K562 (cell line): ENCODE measurements around the gene HCN3. TPM values are rescaled to one million over a fixed set of nuclear protein-coding genes. Genes with fewer than 3 reads are reported as not detected.

Source experiments
- ATAC-seq: fragments of 200-7000 bp; cut with Tn5 transposase; 3 replicates; pipeline ENCODE4 v1.9.1; 2020; ENCODE audit warnings: moderate library complexity
- BruUV-seq: library from RNA; stranded (reverse); fragments of 400-500 nt; replicated peaks from 2 replicates; lab custom pipeline; 2021; lab: Mats Ljungman, UMichigan
- CTCF ChIA-PET: fragments of 300-600 bp; formaldehyde crosslinking; extraction: SDS; loops from one replicate; lab custom pipeline; 2021; ENCODE audit warnings: low intra/inter-chr PET ratio; lab: Yijun Ruan, JAX
- POLR2A ChIA-PET: fragments of 300-600, 350-650 bp; sonication (Branson Sonifier 250); formaldehyde crosslinking; extraction: SDS; loops from one replicate; lab custom pipeline; 2021; ENCODE audit warnings: antibody characterized with exemption, inconsistent platforms; lab: Yijun Ruan, JAX
- DNase-seq, 4 experiments: peaks; one replicate each; pipeline versions ENCODE4 v3.0.0 to v3.0.0-alpha.2; 2011 to 2018; ENCODE audit warnings: low spot score in 3 of 4, mixed read lengths in 3 of 4; ENCODE audit errors: extremely low read depth in 1 of 4
- FAIRE-seq: peaks from 2 replicates; lab custom pipeline; 2011; peaks lifted over from hg19 to GRCh38; lab: Jason Lieb, UNC
- H2AFZ ChIP-seq: 2 replicates; pipeline ENCODE4 v1.6.0; 2011; ENCODE audit warnings: low read depth, low read length, control low read depth, inconsistent platforms
- H3K27ac ChIP-seq: fragments of 200-600 bp; 3 replicates; pipeline ENCODE4 v1.8.0; 2011; ENCODE audit warnings: low read depth, mild to moderate bottlenecking, control low read depth, inconsistent platforms, low read length, moderate library complexity, mixed read lengths; ENCODE audit errors: extremely low read depth
- H3K27me3 ChIP-seq, 2 experiments: fragments of 300-600 bp in 1 of 2; 2 replicates in 1 of 2; 3 replicates in 1 of 2; pipeline versions ENCODE4 v1.6.0 to v1.8.0; 2011; ENCODE audit warnings: inconsistent platforms in 2 of 2, low read length in 2 of 2, mild to moderate bottlenecking in 1 of 2, mixed read lengths in 1 of 2, moderate library complexity in 1 of 2; ENCODE audit not compliant: control insufficient read depth in 2 of 2, insufficient read depth in 2 of 2
- H3K36me3 ChIP-seq: fragments of 300-600 bp; 3 replicates; pipeline ENCODE4 v1.8.0; 2011; ENCODE audit warnings: mild to moderate bottlenecking, low read length, inconsistent platforms; ENCODE audit not compliant: control insufficient read depth, insufficient read depth
- H3K4me1 ChIP-seq, 2 experiments: fragments of 200-600 bp in 1 of 2; replicated peaks in 1 of 2; 2 replicates in 1 of 2; 3 replicates in 1 of 2; pipeline versions ENCODE4 v1.5.1 to v1.8.0; 2011; ENCODE audit warnings: inconsistent platforms in 2 of 2, low read length in 2 of 2, mild to moderate bottlenecking in 1 of 2, mixed read lengths in 1 of 2, moderate library complexity in 1 of 2; ENCODE audit not compliant: control insufficient read depth in 2 of 2, insufficient read depth in 2 of 2
- H3K4me2 ChIP-seq: 2 replicates; pipeline ENCODE4 v1.6.1; 2011; ENCODE audit warnings: low read length, control low read depth, inconsistent platforms, mixed read lengths; ENCODE audit not compliant: insufficient read depth
- H3K4me3 ChIP-seq: fragments of 200-600 bp; sonication (generic), shearing (Covaris generic); 2 replicates; pipeline ENCODE4 v1.5.1; 2016; ENCODE audit warnings: control low read depth, inconsistent platforms
- H3K79me2 ChIP-seq: fragments of 200-600 bp; 3 replicates; pipeline ENCODE4 v1.8.0; 2011; ENCODE audit warnings: low read length, inconsistent platforms; ENCODE audit not compliant: control insufficient read depth, insufficient read depth
- H3K9ac ChIP-seq, 2 experiments: 2 replicates each; pipeline versions ENCODE4 v1.6.0 to v1.6.1; 2011; ENCODE audit warnings: low read depth in 2 of 2, low read length in 2 of 2, control low read depth in 1 of 2, inconsistent platforms in 1 of 2, mild to moderate bottlenecking in 1 of 2, mixed read lengths in 1 of 2; ENCODE audit not compliant: insufficient read depth in 1 of 2
- H3K9me1 ChIP-seq: one replicate; pipeline ENCODE4 v1.6.0; 2011; ENCODE audit warnings: inconsistent platforms, mild to moderate bottlenecking, low read length, moderate library complexity; ENCODE audit not compliant: control insufficient read depth, insufficient read depth
- H3K9me3 ChIP-seq: replicated peaks from 2 replicates; pipeline ENCODE4 v1.5.1; 2011; ENCODE audit warnings: low read depth, low read length, inconsistent platforms; ENCODE audit not compliant: control insufficient read depth, insufficient read depth
- H4K20me1 ChIP-seq: replicated peaks from 2 replicates; pipeline ENCODE4 v1.6.1; 2011; ENCODE audit warnings: low read length, inconsistent platforms, mixed read lengths; ENCODE audit not compliant: control insufficient read depth, insufficient read depth
- AFF4 ChIP-seq: sonication (generic); formaldehyde crosslinking; IDR thresholded peaks from 2 replicates; pipeline ENCODE4 v1.8.0; 2023; ENCODE audit warnings: mild to moderate bottlenecking, missing genetic modification reagents
- ARID1B ChIP-seq: fragments of 450-650 bp; IDR thresholded peaks from 2 replicates; pipeline ENCODE4 v1.6.1; 2016; ENCODE audit warnings: antibody characterized with exemption, mild to moderate bottlenecking, inconsistent platforms
- EHMT2 ChIP-seq: fragments of 450-650 bp; IDR thresholded peaks from 2 replicates; pipeline ENCODE4 v1.6.1; 2018; ENCODE audit warnings: antibody characterized with exemption
- FOXK2 ChIP-seq, 2 experiments: fragments of 450-650 bp; IDR thresholded peaks in 1 of 2; conservative IDR thresholded peaks in 1 of 2; 2 replicates each; pipeline ENCODE4 v1.6.1; 2016; ENCODE audit warnings: low read depth in 2 of 2, mild to moderate bottlenecking in 1 of 2
- GATAD2A ChIP-seq: fragments of 450-650 bp; IDR thresholded peaks from 2 replicates; pipeline ENCODE4 v1.6.1; 2017
- HNRNPL ChIP-seq: fragments of 200-400 bp; formaldehyde crosslinking; IDR thresholded peaks from 2 replicates; pipeline ENCODE4 v1.6.1; 2017; ENCODE audit warnings: low read depth, mild to moderate bottlenecking, low read length
- HOMEZ ChIP-seq: fragments of 250-450 bp; sonication (Bioruptor Pico); IDR thresholded peaks from 2 replicates; pipeline ENCODE4 v1.4.0; 2020; ENCODE audit warnings: mild to moderate bottlenecking, moderate library complexity
- KDM1A ChIP-seq, 2 experiments: fragments of 450-650 bp; IDR thresholded peaks; 2 replicates each; pipeline ENCODE4 v1.6.1; 2016; ENCODE audit warnings: mild to moderate bottlenecking in 2 of 2
- KHSRP ChIP-seq: fragments of 450-650 bp; IDR thresholded peaks from 2 replicates; pipeline ENCODE4 v1.6.1; 2017
- MYNN ChIP-seq, 2 experiments: sonication (generic); formaldehyde crosslinking in 1 of 2; IDR thresholded peaks; 2 replicates each; pipeline versions ENCODE4 v1.5.0 to v1.6.1; 2016 to 2020; ENCODE audit warnings: antibody characterized with exemption in 1 of 2, missing genetic modification reagents in 1 of 2
- POU5F1 ChIP-seq: fragments of 150-350 bp; IDR thresholded peaks from 2 replicates; pipeline ENCODE4 v1.6.1; 2014; ENCODE audit warnings: borderline replicate concordance, low read length, low read depth, mild to moderate bottlenecking; ENCODE audit not compliant: partially characterized antibody
- SP1 ChIP-seq: sonication (generic); formaldehyde crosslinking; IDR thresholded peaks from 2 replicates; pipeline ENCODE4 v1.8.1; 2022; ENCODE audit warnings: mild to moderate bottlenecking, missing genetic modification reagents
- VEZF1 ChIP-seq: fragments of 200-800 bp; sonication (Bioruptor generic); IDR thresholded peaks from 2 replicates; pipeline ENCODE4 v1.6.1; 2017; ENCODE audit warnings: missing genetic modification characterization, missing compliant biosample characterization
- ZBTB7A ChIP-seq: IDR thresholded peaks from 2 replicates; pipeline ENCODE4 v1.6.1; 2011; ENCODE audit warnings: low read depth, mild to moderate bottlenecking, low read length, moderate library complexity, borderline replicate concordance; ENCODE audit not compliant: control insufficient read depth
- ZSCAN32 ChIP-seq: fragments of 450-650 bp; formaldehyde crosslinking; IDR thresholded peaks from 2 replicates; pipeline ENCODE4 v1.4.0; 2020; ENCODE audit warnings: mild to moderate bottlenecking, moderate library complexity
- WGBS: fragments of 100-300 bp; shearing (Covaris generic); methylation state at CpG from one replicate; pipeline ENCODE4 v1.1.6; 2016; ENCODE audit warnings: low coverage, mixed read lengths; ENCODE audit not compliant: insufficient coverage; ENCODE audit errors: missing lambda C conversion rate; 5-methylcytosine and 5-hydroxymethylcytosine counted together
- in situ Hi-C: fragments of 300-500 bp; cut with MboI; formaldehyde crosslinking; loops from 4 replicates; pipeline ENCODE4 v1.15.0; 2018; ENCODE audit warnings: inconsistent platforms, mixed read lengths
- intact Hi-C: fragments of 100-400 bp; cut with micrococcal nuclease; formaldehyde crosslinking; loops from 2 replicates; pipeline ENCODE4 v1.14.2; 2022
- polyA plus RNA-seq, 8 experiments: library from polyadenylated mRNA; depleted of rRNA in 4 of 8; stranded (reverse) in 5 of 8; unstranded in 3 of 8; fragments of >200 nt; fragmentation: Nextera tagmentation in 2 of 8; fragmentation: Illumina TruSeq in 1 of 8; extraction: Ambion mirVana in 2 of 8; extraction: Trizol in 1 of 8; gene quantifications; 2 replicates each; pipeline versions ENCODE4 v1.2.1 to v1.2.3, GENCODE V29; 2011 to 2014; ENCODE audit warnings: inconsistent platforms in 1 of 8, missing spikeins in 1 of 8
- total RNA-seq, 7 experiments: library from RNA; depleted of rRNA in 6 of 7; stranded (reverse); fragments of >200 nt in 6 of 7; fragmentation: Illumina TruSeq in 2 of 7; extraction: Trizol in 2 of 7; gene quantifications; 2 replicates each; pipeline versions ENCODE4 v1.2.1 to v1.2.3, GENCODE V29; 2011 to 2021; ENCODE audit warnings: low replicate concordance in 1 of 7

Gene HCN3
- total and polyA plus RNA-seq, 9 of the 15 experiments (the other 6 are each of a cell fraction or from before 2014, with no cell fraction given): 0.91 to 9.7 (median 3.9) TPM

GRCh38 chr1:155301342-155301841, 24.1 kb downstream of the HCN3 start, which contains the start of gene PKLR:
TSS of gene PKLR (minus strand) at chr1:155301438. CDS start at chr1:155301395, 43 bp downstream.
- 0% methylated on average over 5 of the region's 5 CpGs for WGBS
- BruUV-seq: no TSS peak
- Histone ChIP-seq H3K4me2 (peak within 1 kb of the TSS; percentile 92), H3K9me1 (no peaks in the 10 kb centered on the region), H3K4me3 (peak within 1 kb of the TSS; percentile 43), H4K20me1 (no peaks in the 10 kb centered on the region), H3K36me3 (peaks cover 8% of the 10 kb centered on the region), H3K27me3 (no peaks in the 10 kb centered on the region), H3K4me1 (peaks cover 18 to 38% of the 10 kb centered on the region in 2 experiments; a peak in 4 of 5 replicates), H3K27ac (peak within 1 kb of the TSS; percentile 78), H3K9me3 (no peaks in the 10 kb centered on the region), H2AFZ (peak within 1 kb of the TSS; percentile 80), H3K79me2 (peaks cover 39% of the 10 kb centered on the region), H3K9ac (peak within 1 kb of the TSS; percentile 80 to 94)
- ChIA-PET CTCF (no interaction called here), POLR2A (interaction anchor here (0.7 to 1.5 kb wide), 4 partner anchors 8 to 17 kb away, joined by 3 to 7 read pairs (median 4); no protein-coding TSS in a partner anchor)
- in situ Hi-C loops: loop anchor here (25.0 kb wide), 1 partner anchor 1436 kb away; the partner anchor contains the start of genes ISG20L2, METTL25B and MRPL24
- intact Hi-C loops: loop anchor here (2.0 kb wide), 1 partner anchor 25 kb away; the partner anchor contains the start of gene HCN3
- peak; percentile 76 to 82 (median 78) for DNase-seq
- peak; percentile 75 for ATAC-seq
- peak; percentile 94 for FAIRE-seq
- TF ChIP-seq AFF4 (CRISPR knock-in tag) (0 out of 2 replicates have a peak, but pooled peaks have one; percentile 34), SP1 (CRISPR knock-in tag) (0 out of 2 replicates have a peak, but pooled peaks have one; percentile 35), FOXK2 (conservative IDR thresholded peaks at IDR 0.05 in 1 of 2, IDR thresholded peaks at IDR 0.05 in 1 of 2; ENCODE audit: low read depth in 2 of 2) (peak in 1 of 2 experiments; percentile 3; a peak in 1 of 4 replicates), MYNN (IDR thresholded peaks at IDR 0.05) (peak; percentile 62; the same call in 1 of the 2 replicates), MYNN (CRISPR knock-in tag; IDR thresholded peaks at IDR 0.05) (no peak), EHMT2 (no peak), ARID1B (peak; percentile 87), HOMEZ (CRISPR knock-in tag) (no peak), KDM1A (IDR thresholded peaks at IDR 0.05) (peak in 1 of 2 experiments; percentile 38; a peak in 1 of 4 replicates), ZBTB7A (peak; percentile 71), ZSCAN32 (CRISPR knock-in tag) (no peak), KHSRP (no peak), VEZF1 (CRISPR knock-in tag) (peak; percentile 42; the same call in 1 of the 2 replicates), HNRNPL (peak; percentile 87; the same call in 1 of the 2 replicates), GATAD2A (0 out of 2 replicates have a peak, but pooled peaks have one; percentile 21), POU5F1 (no peak)
